ENCODE results near the gene SYNGR3. TPM values are rescaled to one million over a fixed set of nuclear protein-coding genes. Genes with fewer than 3 reads are reported as not detected.

SYNGR3 gene
- total and polyA plus RNA-seq, 5 donors, result 0.57 to 1.4 (median 0.75) TPM

- Histone ChIP-seq H3K27me3 (ENCODE audit: control insufficient read depth, insufficient read depth) (no peaks in the 10 kb centered on the region), H3K4me1 (ENCODE audit: control insufficient read depth, insufficient read depth, low read length) (peaks cover 5% of the 10 kb centered on the region), H3K27ac (ENCODE audit: low read length) (peak overlapping the region; percentile 88), H3K4me3 (ENCODE audit: low read length) (peak overlapping the region; percentile 33), H3K9me3 (ENCODE audit: control insufficient read depth, low read length) (no peaks in the 10 kb centered on the region)
- WGBS, result 53% methylated on average over 17 of the region's 17 CpGs
- ATAC-seq (no peak), DNase-seq (peak in 2 of 3 donors; percentile 74 to 76)
- intact Hi-C loops (cut with DNase I), result no loop called here
Observed at GRCh38 chr16:2034696-2035430, 45.1 kb downstream of the SYNGR3 start.

- DNase-seq (peak; percentile 75 to 93 (median 90)), ATAC-seq (peak in 1 of 2 donors; percentile 12)
- no peaks in the 10 kb centered on the region for H3K27me3 ChIP-seq (ENCODE audit: control insufficient read depth, insufficient read depth)
- H3K4me1 ChIP-seq (ENCODE audit: control insufficient read depth, insufficient read depth, low read length), result peaks cover 10% of the 10 kb centered on the region
- H3K9me3 ChIP-seq (ENCODE audit: control insufficient read depth, low read length), result no peaks in the 10 kb centered on the region
- H3K27ac ChIP-seq (ENCODE audit: low read length), result peak overlapping the region; percentile 88
- H3K4me3 ChIP-seq (ENCODE audit: low read length), result peak overlapping the region; percentile 33
- WGBS, result 28% methylated on average over 34 of the region's 34 CpGs
- intact Hi-C loops (cut with DNase I), result no loop called here
Observed at GRCh38 chr16:2035431-2036199, 45.8 kb downstream of the SYNGR3 start.

GRCh38 chr16:2036200-2036966, 46.6 kb downstream of the SYNGR3 start:
- 70% methylated on average over 47 of the region's 47 CpGs for WGBS
- no peaks in the 10 kb centered on the region for H3K9me3 ChIP-seq (ENCODE audit: control insufficient read depth, low read length)
- peak overlapping the region; percentile 88 for H3K27ac ChIP-seq (ENCODE audit: low read length)
- no peaks in the 10 kb centered on the region for H3K27me3 ChIP-seq (ENCODE audit: control insufficient read depth, insufficient read depth)
- DNase-seq, result peak in 2 of 3 donors; percentile 71 to 74
- no peak for ATAC-seq
- peaks cover 10% of the 10 kb centered on the region for H3K4me1 ChIP-seq (ENCODE audit: control insufficient read depth, insufficient read depth, low read length)
- H3K4me3 ChIP-seq (ENCODE audit: low read length), result peak overlapping the region; percentile 33
- intact Hi-C loops (cut with DNase I), result no loop called here

- H3K27me3 ChIP-seq (ENCODE audit: control insufficient read depth, insufficient read depth), result no peaks in the 10 kb centered on the region
- DNase-seq, result no peak
- no peak for ATAC-seq
- no peak overlapping the region for H3K27ac ChIP-seq (ENCODE audit: low read length)
- H3K9me3 ChIP-seq (ENCODE audit: control insufficient read depth, low read length), result no peaks in the 10 kb centered on the region
- intact Hi-C loops (cut with DNase I), result no loop called here
- H3K4me1 ChIP-seq (ENCODE audit: control insufficient read depth, insufficient read depth, low read length), result peaks cover 10% of the 10 kb centered on the region
- H3K4me3 ChIP-seq (ENCODE audit: low read length), result no peak overlapping the region
- WGBS, result 81% methylated on average over 15 of the region's 15 CpGs
Observed at GRCh38 chr16:2037115-2037514, 47.3 kb downstream of the SYNGR3 start.

- intact Hi-C loops (cut with DNase I), result no loop called here
- peak in 1 of 3 donors; percentile 69 for DNase-seq
- Histone ChIP-seq H3K27me3 (ENCODE audit: control insufficient read depth, insufficient read depth) (no peaks in the 10 kb centered on the region), H3K4me1 (ENCODE audit: control insufficient read depth, insufficient read depth, low read length) (peaks cover 8% of the 10 kb centered on the region), H3K4me3 (ENCODE audit: low read length) (no peak overlapping the region), H3K9me3 (ENCODE audit: control insufficient read depth, low read length) (no peaks in the 10 kb centered on the region), H3K27ac (ENCODE audit: low read length) (peak overlapping the region; percentile 49)
- no peak for ATAC-seq
- WGBS, result 58% methylated on average over 29 of the region's 29 CpGs
Observed at GRCh38 chr16:2037647-2038381, 48.0 kb downstream of the SYNGR3 start.

GRCh38 chr16:2038382-2039231, 48.8 kb downstream of the SYNGR3 start:
- peak in 1 of 2 donors; percentile 4 for ATAC-seq
- Histone ChIP-seq H3K4me3 (ENCODE audit: low read length) (no peak overlapping the region), H3K27me3 (ENCODE audit: control insufficient read depth, insufficient read depth) (no peaks in the 10 kb centered on the region), H3K4me1 (ENCODE audit: control insufficient read depth, insufficient read depth, low read length) (peaks cover 12% of the 10 kb centered on the region), H3K27ac (ENCODE audit: low read length) (peak overlapping the region; percentile 76), H3K9me3 (ENCODE audit: control insufficient read depth, low read length) (no peaks in the 10 kb centered on the region)
- intact Hi-C loops (cut with DNase I), result no loop called here
- 49% methylated on average over 41 of the region's 41 CpGs for WGBS
- DNase-seq, result peak; percentile 63 to 88 (median 82)

GRCh38 chr16:2039274-2040031, 49.7 kb downstream of the SYNGR3 start:
- Histone ChIP-seq H3K4me1 (ENCODE audit: control insufficient read depth, insufficient read depth, low read length) (peaks cover 12% of the 10 kb centered on the region), H3K27ac (ENCODE audit: low read length) (peak overlapping the region; percentile 76), H3K9me3 (ENCODE audit: control insufficient read depth, low read length) (no peaks in the 10 kb centered on the region), H3K4me3 (ENCODE audit: low read length) (no peak overlapping the region), H3K27me3 (ENCODE audit: control insufficient read depth, insufficient read depth) (no peaks in the 10 kb centered on the region)
- DNase-seq (peak; percentile 86 to 95 (median 94)), ATAC-seq (peak; percentile 43 to 54)
- intact Hi-C loops (cut with DNase I), result no loop called here
- WGBS, result 38% methylated on average over 29 of the region's 29 CpGs

GRCh38 chr16:2040041-2040786, 50.4 kb downstream of the SYNGR3 start:
- Histone ChIP-seq H3K4me3 (ENCODE audit: low read length) (no peak overlapping the region), H3K27me3 (ENCODE audit: control insufficient read depth, insufficient read depth) (no peaks in the 10 kb centered on the region), H3K9me3 (ENCODE audit: control insufficient read depth, low read length) (no peaks in the 10 kb centered on the region), H3K4me1 (ENCODE audit: control insufficient read depth, insufficient read depth, low read length) (peaks cover 12% of the 10 kb centered on the region), H3K27ac (ENCODE audit: low read length) (peak overlapping the region; percentile 76)
- DNase-seq (peak; percentile 55 to 77 (median 76)), ATAC-seq (peak; percentile 0)
- intact Hi-C loops (cut with DNase I), result no loop called here
- 62% methylated on average over 24 of the region's 24 CpGs for WGBS
